Measurements from ENCODE around the gene CACNB2.
"Not testable (repeated sequence)": the region's sequence is repeated elsewhere in the genome, so short reads cannot be mapped to it uniquely, and the experiment has no call there.

Gene CACNB2

GRCh38 chr10:18417950-18418527 lies 277.8 kb downstream of the CACNB2 start:
- DNase-seq, result no peak

GRCh38 chr10:18418541-18419215 lies 278.5 kb downstream of the CACNB2 start:
- DNase-seq, result no peak

- DNase-seq, result no peak
Observed at GRCh38 chr10:18419945-18420344, 279.7 kb downstream of the CACNB2 start.

GRCh38 chr10:18421726-18422293 lies 281.6 kb downstream of the CACNB2 start:
- DNase-seq, result no peak

- no peak for DNase-seq
Observed at GRCh38 chr10:18423058-18423637, 282.9 kb downstream of the CACNB2 start.

- no peak for DNase-seq
Observed at GRCh38 chr10:18424200-18424599, 284.0 kb downstream of the CACNB2 start.

GRCh38 chr10:18429335-18429734 lies 289.1 kb downstream of the CACNB2 start:
- DNase-seq, result no peak

GRCh38 chr10:18436902-18437301 lies 296.7 kb downstream of the CACNB2 start:
- no peak for DNase-seq

GRCh38 chr10:18437486-18437885 lies 297.3 kb downstream of the CACNB2 start:
- no peak for DNase-seq

GRCh38 chr10:18438361-18439126 lies 298.3 kb downstream of the CACNB2 start:
- DNase-seq, result no peak

GRCh38 chr10:18439601-18440000 lies 299.4 kb downstream of the CACNB2 start:
- DNase-seq, result no peak

GRCh38 chr10:18445635-18446034 lies 305.4 kb downstream of the CACNB2 start:
- DNase-seq, result not testable (repeated sequence)

GRCh38 chr10:18446205-18446604 lies 306.0 kb downstream of the CACNB2 start:
- no peak for DNase-seq

- no peak for DNase-seq
Observed at GRCh38 chr10:18449611-18450026, 309.4 kb downstream of the CACNB2 start.

- DNase-seq, result no peak
Observed at GRCh38 chr10:18450298-18450697, 310.1 kb downstream of the CACNB2 start.

GRCh38 chr10:18455086-18455884 lies 315.1 kb downstream of the CACNB2 start:
- DNase-seq, result no peak

GRCh38 chr10:18456984-18457383 lies 316.8 kb downstream of the CACNB2 start:
- no peak for DNase-seq

- DNase-seq, result no peak
Observed at GRCh38 chr10:18460032-18460431, 319.8 kb downstream of the CACNB2 start.

- DNase-seq, result no peak
Observed at GRCh38 chr10:18463673-18464211, 323.5 kb downstream of the CACNB2 start.

- no peak for DNase-seq
Observed at GRCh38 chr10:18469125-18469524, 328.9 kb downstream of the CACNB2 start.

- DNase-seq, result no peak
Observed at GRCh38 chr10:18472977-18473376, 332.8 kb downstream of the CACNB2 start.

- DNase-seq, result no peak
Observed at GRCh38 chr10:18473424-18474117, 333.3 kb downstream of the CACNB2 start.

Measured in NCI-H1048 (cell line).